Vagina (tissue), 2 donors: ENCODE measurements around the gene TEX19. TPM values are rescaled to one million over a fixed set of nuclear protein-coding genes. Genes with fewer than 3 reads are reported as not detected.
"Not testable (repeated sequence)": the region's sequence is repeated elsewhere in the genome, so short reads cannot be mapped to it uniquely, and the experiment has no call there.

Experiments used
- DNase-seq, 2 donors: peaks; one replicate each; pipeline ENCODE4 v3.0.0-alpha.2; 2017; ENCODE audit errors: extremely low spot score in 2 of 2
- H3K27ac ChIP-seq: fragments of 200-600 bp; sonication (generic); one replicate; pipeline ENCODE4 v1.5.1; 2019
- H3K27me3 ChIP-seq: fragments of 200-600 bp; sonication (generic); one replicate; pipeline ENCODE4 v1.5.1; 2019
- H3K36me3 ChIP-seq, 2 donors: fragments of 200-600 bp; sonication (generic); one replicate each; pipeline ENCODE4 v1.5.1; 2017 to 2019
- H3K4me1 ChIP-seq: fragments of 200-600 bp; sonication (generic); one replicate; pipeline ENCODE4 v1.5.1; 2019
- H3K4me3 ChIP-seq, 2 donors: fragments of 200-600 bp; sonication (generic); 1 replicate in 1 of 2; 2 replicates in 1 of 2; pipeline ENCODE4 v1.5.1; 2016 to 2019
- H3K9me3 ChIP-seq: fragments of 200-600 bp; sonication (generic); one replicate; pipeline ENCODE4 v1.5.1; 2019
- POLR2A ChIP-seq, 2 donors: fragments of 450-650 bp; IDR thresholded peaks; one replicate each; pipeline ENCODE4 v1.6.1; 2017; ENCODE audit warnings: antibody characterized with exemption in 2 of 2, mild to moderate bottlenecking in 2 of 2, moderate library complexity in 2 of 2
- POLR2AphosphoS5 ChIP-seq, 2 donors: sonication (generic); formaldehyde crosslinking; IDR thresholded peaks; one replicate each; pipeline ENCODE4 v1.9.0; 2017; ENCODE audit warnings: antibody characterized with exemption in 2 of 2, mild to moderate bottlenecking in 2 of 2, low read depth in 1 of 2; ENCODE audit not compliant: insufficient read depth in 1 of 2
- intact Hi-C: fragments of 100-400 bp; cut with DNase I; formaldehyde crosslinking; loops from one replicate; pipeline ENCODE4 v1.15.1; 2023
- total RNA-seq: library from RNA; depleted of rRNA; stranded (reverse); fragments of >200 nt; gene quantifications from one replicate; pipeline ENCODE4 v1.2.3, GENCODE V29; 2016
- TF ChIP-seq, protein P1 (sequence below), 3 experiments: fragments of 450-650 bp in 2 of 3; fragments of 200-600 bp in 1 of 3; sonication (generic) in 1 of 3; IDR thresholded peaks; one replicate each; pipeline ENCODE4 v1.5.1; 2017 to 2019; ENCODE audit warnings: antibody characterized with exemption in 3 of 3, mild to moderate bottlenecking in 2 of 3, moderate library complexity in 2 of 3

The TEX19 gene
- total RNA-seq, 1 donor from 2014 or later, result not detected

DNA sequence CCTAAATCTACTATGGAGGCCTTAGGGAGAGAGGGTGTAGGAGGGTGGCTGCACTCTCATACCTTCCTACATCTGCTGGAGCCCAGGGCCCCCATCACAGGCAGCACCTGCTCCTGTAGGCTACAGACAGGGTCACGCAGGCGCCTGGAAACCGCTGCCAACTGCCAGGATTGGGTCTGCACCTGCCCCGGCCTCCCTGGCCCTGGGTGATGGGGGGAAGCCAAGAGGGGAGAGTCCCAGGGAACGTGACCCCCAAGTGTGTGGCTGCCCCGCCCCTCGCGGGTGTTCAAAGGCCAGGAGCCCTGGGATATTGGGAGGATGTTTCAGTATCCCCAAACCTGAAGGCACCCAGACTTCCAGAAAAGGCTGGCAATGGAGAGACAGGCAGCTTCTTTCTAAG lies 5.6 kb upstream of the TEX19 start:
- no peak overlapping the region for H3K27ac ChIP-seq
- no peaks in the 10 kb centered on the region for H3K9me3 ChIP-seq
- H3K4me3 ChIP-seq, result no peak overlapping the region
- TF ChIP-seq, protein P1, sequence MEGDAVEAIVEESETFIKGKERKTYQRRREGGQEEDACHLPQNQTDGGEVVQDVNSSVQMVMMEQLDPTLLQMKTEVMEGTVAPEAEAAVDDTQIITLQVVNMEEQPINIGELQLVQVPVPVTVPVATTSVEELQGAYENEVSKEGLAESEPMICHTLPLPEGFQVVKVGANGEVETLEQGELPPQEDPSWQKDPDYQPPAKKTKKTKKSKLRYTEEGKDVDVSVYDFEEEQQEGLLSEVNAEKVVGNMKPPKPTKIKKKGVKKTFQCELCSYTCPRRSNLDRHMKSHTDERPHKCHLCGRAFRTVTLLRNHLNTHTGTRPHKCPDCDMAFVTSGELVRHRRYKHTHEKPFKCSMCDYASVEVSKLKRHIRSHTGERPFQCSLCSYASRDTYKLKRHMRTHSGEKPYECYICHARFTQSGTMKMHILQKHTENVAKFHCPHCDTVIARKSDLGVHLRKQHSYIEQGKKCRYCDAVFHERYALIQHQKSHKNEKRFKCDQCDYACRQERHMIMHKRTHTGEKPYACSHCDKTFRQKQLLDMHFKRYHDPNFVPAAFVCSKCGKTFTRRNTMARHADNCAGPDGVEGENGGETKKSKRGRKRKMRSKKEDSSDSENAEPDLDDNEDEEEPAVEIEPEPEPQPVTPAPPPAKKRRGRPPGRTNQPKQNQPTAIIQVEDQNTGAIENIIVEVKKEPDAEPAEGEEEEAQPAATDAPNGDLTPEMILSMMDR (IDR thresholded peaks at IDR 0.05), result no peak
- TF ChIP-seq POLR2A (IDR thresholded peaks at IDR 0.05) (no peak), POLR2AphosphoS5 (IDR thresholded peaks at IDR 0.05; ENCODE audit: insufficient read depth in 1 of 2, low read depth in 1 of 2) (no peak)
- intact Hi-C loops, result loop anchor here (5.0 to 10.0 kb wide), 3 partner anchors 59 to 561 kb away; no protein-coding TSS in a partner anchor
- DNase-seq, result peak in 1 of 2 donors; percentile 78
- no peaks in the 10 kb centered on the region for H3K27me3 ChIP-seq
- peaks cover 7% of the 10 kb centered on the region for H3K4me1 ChIP-seq
- no peaks in the 10 kb centered on the region for H3K36me3 ChIP-seq

GRCh38 chr17:82354804-82355308 lies 4.2 kb upstream of the TEX19 start:
- Histone ChIP-seq H3K9me3 (no peaks in the 10 kb centered on the region), H3K36me3 (no peaks in the 10 kb centered on the region), H3K4me1 (peaks cover 7% of the 10 kb centered on the region), H3K27ac (no peak overlapping the region), H3K27me3 (no peaks in the 10 kb centered on the region), H3K4me3 (no peak overlapping the region)
- intact Hi-C loops, result loop anchor here (5.0 to 10.0 kb wide), 3 partner anchors 57 to 560 kb away; no protein-coding TSS in a partner anchor
- TF ChIP-seq POLR2A (IDR thresholded peaks at IDR 0.05) (no peak), POLR2AphosphoS5 (IDR thresholded peaks at IDR 0.05; ENCODE audit: insufficient read depth in 1 of 2, low read depth in 1 of 2) (no peak)
- TF ChIP-seq, protein P1 (IDR thresholded peaks at IDR 0.05), result no peak
- DNase-seq, result no peak

DNA sequence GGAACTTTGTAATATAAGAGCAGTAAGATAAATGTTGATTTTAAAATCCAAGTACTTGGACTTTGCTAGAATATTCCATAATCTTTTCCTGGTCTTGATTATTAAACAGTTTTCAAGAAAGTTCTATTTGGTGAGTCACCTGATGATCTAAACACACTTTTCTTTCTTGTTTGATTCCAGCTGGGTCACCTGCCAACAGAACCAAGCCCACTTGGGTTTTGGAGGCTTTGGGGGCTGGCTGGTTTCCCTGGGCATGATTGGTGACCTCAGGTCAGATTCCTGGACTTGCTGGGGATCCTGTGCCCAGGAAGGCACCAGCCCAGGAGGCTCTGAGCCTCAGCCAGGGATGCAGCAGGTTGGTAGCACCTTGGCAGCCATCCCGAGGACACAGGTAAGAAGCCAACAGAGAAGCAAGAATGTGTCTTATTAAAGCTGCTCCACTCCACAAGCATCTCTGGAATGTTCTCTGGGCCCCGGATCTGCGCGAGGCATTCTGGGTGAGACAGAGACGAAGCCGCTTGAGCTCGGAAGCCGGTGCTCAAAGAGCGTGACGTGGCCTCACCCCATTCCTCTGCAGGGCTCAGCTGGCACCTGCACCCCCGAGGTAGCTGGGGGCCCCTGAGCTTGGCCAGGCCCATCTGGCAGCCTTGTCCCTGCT lies 3.1 kb upstream of the TEX19 start:
- peak in 1 of 2 donors; percentile 85 for DNase-seq
- TF ChIP-seq POLR2A (IDR thresholded peaks at IDR 0.05), result no peak
- TF ChIP-seq POLR2AphosphoS5 (IDR thresholded peaks at IDR 0.05; ENCODE audit: insufficient read depth in 1 of 2, low read depth in 1 of 2), result no peak
- TF ChIP-seq, protein P1 (IDR thresholded peaks at IDR 0.05), result no peak
- H3K9me3 ChIP-seq, result no peaks in the 10 kb centered on the region
- H3K36me3 ChIP-seq, result no peaks in the 10 kb centered on the region
- H3K4me1 ChIP-seq, result peaks cover 7% of the 10 kb centered on the region
- H3K27ac ChIP-seq, result no peak overlapping the region
- intact Hi-C loops, result loop anchor here (10.0 kb wide), 2 partner anchors 139 to 559 kb away; no protein-coding TSS in a partner anchor
- H3K4me3 ChIP-seq, result no peak overlapping the region
- H3K27me3 ChIP-seq, result no peaks in the 10 kb centered on the region

DNA sequence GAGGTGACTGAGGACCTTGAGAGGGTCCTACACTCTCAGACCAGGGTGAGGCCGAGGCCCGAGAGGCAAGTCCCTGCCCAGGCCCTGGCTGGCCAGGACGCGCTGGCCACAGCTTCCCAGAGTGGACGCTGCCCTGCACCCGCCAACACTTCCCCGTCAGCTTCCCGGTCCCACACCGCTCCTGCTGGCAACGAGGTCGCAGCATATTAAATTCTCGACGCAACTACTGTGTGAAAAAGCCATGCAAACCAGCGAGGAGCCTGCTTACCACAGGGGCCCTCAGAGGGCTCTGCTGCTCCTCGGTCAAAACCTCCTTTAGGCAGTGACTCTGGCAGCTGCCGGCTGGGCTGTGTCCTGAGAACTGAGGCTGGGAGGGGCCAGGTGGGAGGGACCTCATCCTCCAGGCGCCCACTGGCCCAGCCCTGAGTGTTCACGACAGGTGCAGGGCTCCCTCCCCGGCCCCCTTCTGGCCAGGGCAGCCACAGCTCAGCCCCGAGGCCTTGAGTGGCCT lies 2.1 kb upstream of the TEX19 start:
- Histone ChIP-seq H3K27me3 (no peaks in the 10 kb centered on the region), H3K9me3 (no peaks in the 10 kb centered on the region), H3K4me1 (peaks cover 3% of the 10 kb centered on the region), H3K36me3 (no peaks in the 10 kb centered on the region), H3K4me3 (no peak overlapping the region), H3K27ac (no peak overlapping the region)
- TF ChIP-seq, protein P1 (IDR thresholded peaks at IDR 0.05), result no peak
- TF ChIP-seq POLR2A (IDR thresholded peaks at IDR 0.05) (no peak), POLR2AphosphoS5 (IDR thresholded peaks at IDR 0.05; ENCODE audit: insufficient read depth in 1 of 2, low read depth in 1 of 2) (no peak)
- peak in 1 of 2 donors; percentile 78 for DNase-seq
- intact Hi-C loops, result loop anchor here (10.0 kb wide), 2 partner anchors 138 to 558 kb away; no protein-coding TSS in a partner anchor

DNA sequence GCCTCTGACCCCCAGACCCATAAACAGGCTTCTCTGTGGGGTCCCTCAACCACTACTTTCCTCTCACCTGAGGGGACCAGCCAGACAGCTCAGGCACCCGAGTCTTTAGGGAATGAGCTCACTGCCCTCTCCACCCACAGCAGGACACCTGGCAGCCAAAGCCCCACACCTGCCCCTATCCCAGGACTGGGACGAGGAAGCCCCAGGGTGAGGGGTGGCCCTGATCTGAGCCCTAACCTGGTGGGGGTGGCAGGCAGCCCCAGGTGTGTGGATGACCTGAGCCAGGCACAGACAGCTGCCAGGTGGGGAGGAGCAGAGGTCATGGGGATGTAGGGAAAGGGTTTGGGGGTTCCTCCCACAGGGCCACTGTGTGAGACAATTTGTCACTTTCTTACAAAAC lies 1.7 kb upstream of the TEX19 start:
- no peaks in the 10 kb centered on the region for H3K36me3 ChIP-seq
- DNase-seq, result no peak
- intact Hi-C loops, result loop anchor here (10.0 kb wide), 2 partner anchors 137 to 557 kb away; no protein-coding TSS in a partner anchor
- no peak overlapping the region for H3K27ac ChIP-seq
- TF ChIP-seq, protein P1 (IDR thresholded peaks at IDR 0.05), result no peak
- TF ChIP-seq POLR2A (IDR thresholded peaks at IDR 0.05), result no peak
- TF ChIP-seq POLR2AphosphoS5 (IDR thresholded peaks at IDR 0.05; ENCODE audit: insufficient read depth in 1 of 2, low read depth in 1 of 2), result no peak
- no peaks in the 10 kb centered on the region for H3K9me3 ChIP-seq
- H3K4me1 ChIP-seq, result no peaks in the 10 kb centered on the region
- H3K4me3 ChIP-seq, result no peak overlapping the region
- H3K27me3 ChIP-seq, result no peaks in the 10 kb centered on the region

- H3K27me3 ChIP-seq, H3K4me1 ChIP-seq, H3K9me3 ChIP-seq, H3K27ac ChIP-seq, DNase-seq, H3K36me3 ChIP-seq, H3K4me3 ChIP-seq: not testable (repeated sequence)
- intact Hi-C loops, result loop anchor here (10.0 kb wide), 2 partner anchors 135 to 555 kb away; no protein-coding TSS in a partner anchor
Observed at GRCh38 chr17:82359451-82360074, 516 bp downstream of the TEX19 start.
